ENCODE results near the gene DENND4A.

DNA sequence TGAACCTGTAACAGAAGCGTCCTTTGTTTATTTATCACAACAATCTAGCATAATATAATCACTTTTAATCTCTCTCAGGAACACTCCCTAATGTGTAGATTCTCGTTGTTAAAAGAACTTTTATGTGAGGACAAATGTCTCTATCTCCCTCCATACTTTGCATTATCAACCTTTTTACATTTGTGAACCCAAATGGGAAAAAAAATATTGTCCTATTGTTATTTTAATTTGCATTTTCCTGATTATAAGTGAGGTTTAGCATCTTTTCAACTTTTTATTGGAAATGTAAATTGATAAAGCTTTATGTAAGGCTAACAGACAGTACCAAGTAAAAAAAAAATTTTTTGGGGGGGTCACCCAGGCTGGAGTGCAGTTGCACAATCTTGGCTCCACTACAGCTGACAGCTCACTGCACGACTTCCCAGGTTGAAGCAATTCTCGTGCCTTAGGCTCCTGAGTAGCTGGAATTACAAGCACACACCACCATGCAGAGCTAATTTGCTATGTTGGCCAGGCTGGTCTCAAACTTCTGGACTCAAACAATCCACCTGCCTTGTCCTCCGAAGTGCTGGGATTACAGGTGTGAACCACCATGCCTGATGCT lies 33.0 kb upstream of the DENND4A start:
- TF ChIP-seq POLR2AphosphoS5 (IDR thresholded peaks at IDR 0.05) (no peak), POLR2A (IDR thresholded peaks at IDR 0.05) (no peak)

Data from transverse colon (tissue), 3 donors.